Measurements from ENCODE around the gene NKX2-3.

GRCh38 chr10:99533496-99534449 is 1.0 kb downstream of the NKX2-3 start:
- TF ChIP-seq, protein P1, sequence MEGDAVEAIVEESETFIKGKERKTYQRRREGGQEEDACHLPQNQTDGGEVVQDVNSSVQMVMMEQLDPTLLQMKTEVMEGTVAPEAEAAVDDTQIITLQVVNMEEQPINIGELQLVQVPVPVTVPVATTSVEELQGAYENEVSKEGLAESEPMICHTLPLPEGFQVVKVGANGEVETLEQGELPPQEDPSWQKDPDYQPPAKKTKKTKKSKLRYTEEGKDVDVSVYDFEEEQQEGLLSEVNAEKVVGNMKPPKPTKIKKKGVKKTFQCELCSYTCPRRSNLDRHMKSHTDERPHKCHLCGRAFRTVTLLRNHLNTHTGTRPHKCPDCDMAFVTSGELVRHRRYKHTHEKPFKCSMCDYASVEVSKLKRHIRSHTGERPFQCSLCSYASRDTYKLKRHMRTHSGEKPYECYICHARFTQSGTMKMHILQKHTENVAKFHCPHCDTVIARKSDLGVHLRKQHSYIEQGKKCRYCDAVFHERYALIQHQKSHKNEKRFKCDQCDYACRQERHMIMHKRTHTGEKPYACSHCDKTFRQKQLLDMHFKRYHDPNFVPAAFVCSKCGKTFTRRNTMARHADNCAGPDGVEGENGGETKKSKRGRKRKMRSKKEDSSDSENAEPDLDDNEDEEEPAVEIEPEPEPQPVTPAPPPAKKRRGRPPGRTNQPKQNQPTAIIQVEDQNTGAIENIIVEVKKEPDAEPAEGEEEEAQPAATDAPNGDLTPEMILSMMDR (IDR thresholded peaks at IDR 0.05), result no peak
- no peak for TF ChIP-seq POLR2AphosphoS5 (IDR thresholded peaks at IDR 0.05)
